Colon (tissue), 2 donors: ENCODE results near the gene GPC6.
"Not testable (repeated sequence)": the region's sequence is repeated elsewhere in the genome, so short reads cannot be mapped to it uniquely, and the experiment has no call there.

Source experiments
- FAIRE-seq: peaks from 2 replicates; lab custom pipeline; 2012; peaks lifted over from hg19 to GRCh38; lab: Jason Lieb, UNC
- donor health status: control.
- donor health status: control.

The GPC6 gene

DNA sequence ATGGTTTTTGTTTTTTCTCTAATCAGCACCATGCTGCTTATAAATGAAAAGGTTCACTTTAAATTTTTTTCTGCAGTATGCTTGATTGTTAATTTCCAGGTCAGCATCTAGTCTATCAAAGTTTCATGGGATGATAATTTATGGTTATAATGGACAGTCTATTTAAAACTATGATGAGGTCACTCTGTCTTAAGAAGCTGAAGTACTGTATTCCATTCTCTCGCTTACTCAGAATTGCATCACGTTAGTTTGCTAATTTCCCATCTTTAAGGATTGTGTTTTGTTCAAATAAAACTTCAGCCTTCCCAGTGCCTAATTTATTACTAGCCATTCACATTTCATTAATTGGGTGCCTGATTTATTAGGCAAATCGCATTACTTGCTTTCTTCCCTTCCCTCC is 94.3 kb downstream of the GPC6 start:
- no peak for FAIRE-seq

GRCh38 chr13:93323880-93324279 is 97.3 kb downstream of the GPC6 start:
- FAIRE-seq = not testable (repeated sequence)

GRCh38 chr13:93325303-93326233 is 99.0 kb downstream of the GPC6 start:
- no peak for FAIRE-seq

GRCh38 chr13:93326234-93326811 is 99.7 kb downstream of the GPC6 start:
- no peak for FAIRE-seq

DNA sequence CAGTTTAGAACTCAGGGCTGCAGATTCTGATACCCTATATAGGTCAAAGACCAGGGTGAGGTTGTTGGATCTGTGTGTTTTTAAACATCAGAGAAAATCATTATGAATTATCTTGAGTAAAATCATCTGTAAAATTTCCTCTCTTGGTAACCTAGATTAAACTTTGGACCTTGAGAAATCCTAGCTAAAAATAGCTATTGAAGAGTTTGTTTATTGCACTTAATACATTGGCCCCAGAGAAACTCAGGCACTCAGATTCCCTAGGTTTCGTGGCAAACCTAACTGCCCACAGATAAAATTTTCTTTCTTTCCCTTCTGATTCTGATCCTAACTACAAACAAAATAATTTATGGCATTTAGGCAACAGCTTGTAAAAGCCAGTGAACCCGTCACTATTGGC is 102.3 kb downstream of the GPC6 start:
- FAIRE-seq = no peak

DNA sequence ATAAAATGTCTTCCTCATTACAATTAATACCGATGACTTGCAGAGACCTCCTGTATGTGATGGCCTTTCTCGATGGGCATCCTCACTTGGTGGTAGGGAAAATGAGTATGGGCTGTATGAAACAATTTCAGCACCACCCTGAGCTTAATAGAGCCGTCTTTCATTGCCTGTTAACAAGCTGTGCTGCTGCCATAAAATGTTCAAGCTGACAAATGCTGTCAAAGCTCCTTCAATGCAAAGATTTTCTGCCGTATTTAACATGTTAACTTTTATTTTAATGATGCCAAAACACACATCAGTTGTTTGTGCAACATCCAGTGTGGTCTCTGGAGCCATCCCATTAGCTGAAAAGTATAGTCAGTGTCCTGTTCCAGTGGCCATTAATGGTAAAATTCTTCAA is 110.1 kb downstream of the GPC6 start:
- no peak for FAIRE-seq

DNA sequence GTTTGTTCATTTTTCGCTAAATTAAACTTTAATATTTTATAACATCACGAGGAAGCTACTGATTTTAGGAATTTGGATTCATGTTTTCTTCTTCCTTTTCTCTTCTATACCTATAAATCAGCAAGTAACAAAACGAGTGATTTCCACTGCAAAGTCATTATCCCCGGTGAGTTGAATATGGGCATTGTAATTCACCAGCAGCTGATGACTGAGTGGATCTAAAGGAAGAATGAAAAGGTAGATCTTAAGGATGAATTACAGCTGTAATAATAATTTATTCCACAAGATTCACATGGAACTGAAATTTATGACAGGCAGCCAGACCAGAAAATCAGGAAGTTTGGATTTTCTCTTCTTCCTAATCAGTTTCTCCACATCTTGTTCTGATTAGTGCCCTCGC is 111.4 kb downstream of the GPC6 start:
- FAIRE-seq = no peak

DNA sequence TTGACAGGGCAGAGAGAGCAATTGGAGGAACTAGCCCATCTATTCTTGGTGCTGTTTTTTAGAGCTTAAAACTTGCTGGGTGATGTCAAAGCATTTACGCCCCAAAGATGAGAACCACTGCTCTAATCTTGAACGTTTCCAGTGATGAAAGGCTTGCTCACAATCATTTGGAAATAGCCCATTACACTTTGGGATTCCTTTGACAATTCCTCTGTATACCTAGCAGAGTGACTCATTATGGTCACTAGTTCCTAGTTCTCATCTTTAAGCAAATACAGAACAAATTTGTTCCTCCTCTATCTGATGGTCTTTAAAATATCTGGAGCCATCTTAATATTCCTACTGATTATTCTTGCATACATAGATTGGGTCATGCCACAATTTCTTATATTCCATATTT is 112.3 kb downstream of the GPC6 start:
- no peak for FAIRE-seq

- no peak for FAIRE-seq
Measured at GRCh38 chr13:93339550-93339949, 112.9 kb downstream of the GPC6 start.

DNA sequence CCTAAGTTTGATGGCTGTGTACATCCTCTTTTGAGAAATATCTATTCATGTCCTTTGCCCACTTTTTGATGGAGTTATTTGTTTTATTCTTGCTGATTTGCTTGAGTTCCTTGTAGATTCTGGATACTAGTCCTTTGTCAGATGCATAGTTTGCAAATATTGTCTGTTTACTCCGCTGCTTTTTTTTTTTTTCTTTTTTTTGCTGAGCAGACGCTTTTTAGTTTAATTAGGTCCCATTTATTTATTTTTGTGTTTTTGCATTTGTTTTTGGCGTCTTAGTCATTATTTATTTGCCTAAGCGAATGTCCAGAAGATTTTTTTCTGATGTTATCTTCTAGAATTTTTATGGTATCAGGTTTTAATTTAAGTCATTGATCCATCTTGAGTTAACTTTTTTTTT is 114.9 kb downstream of the GPC6 start:
- FAIRE-seq = no peak

GRCh38 chr13:93343097-93343496 is 116.5 kb downstream of the GPC6 start:
- no peak for FAIRE-seq

DNA sequence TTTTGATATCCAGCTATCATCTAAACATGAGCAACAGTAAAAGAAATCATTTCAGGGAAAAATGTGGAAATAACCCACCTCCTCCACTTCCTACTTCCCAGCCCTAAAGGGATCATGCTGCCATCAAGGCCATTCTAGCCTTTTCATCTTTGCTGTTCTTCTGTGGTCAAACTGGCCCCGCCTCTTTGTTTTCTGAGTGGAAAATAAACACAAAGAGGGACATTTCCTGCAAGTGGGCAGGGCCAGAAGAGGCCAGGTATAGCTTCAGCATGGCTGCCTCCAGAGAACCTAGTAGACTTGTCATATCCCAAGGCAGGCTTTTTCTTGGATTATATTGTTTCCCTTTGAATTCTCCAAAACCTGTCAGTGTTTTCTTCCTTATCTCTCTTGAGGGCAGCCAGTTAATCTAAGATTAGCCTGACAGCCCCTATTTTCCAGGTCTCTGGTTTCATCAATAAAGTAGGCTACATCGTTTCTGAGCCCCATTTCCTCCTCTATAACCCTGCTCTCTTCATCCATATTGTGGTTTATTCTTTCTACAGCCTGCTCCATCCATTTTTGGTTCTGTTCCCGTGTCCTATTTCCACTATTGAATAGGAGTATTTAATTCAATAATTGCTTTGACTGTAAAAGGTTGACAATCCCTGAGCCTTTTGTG is 117.6 kb downstream of the GPC6 start:
- FAIRE-seq = no peak

GRCh38 chr13:93345024-93345423 is 118.4 kb downstream of the GPC6 start:
- no peak for FAIRE-seq

DNA sequence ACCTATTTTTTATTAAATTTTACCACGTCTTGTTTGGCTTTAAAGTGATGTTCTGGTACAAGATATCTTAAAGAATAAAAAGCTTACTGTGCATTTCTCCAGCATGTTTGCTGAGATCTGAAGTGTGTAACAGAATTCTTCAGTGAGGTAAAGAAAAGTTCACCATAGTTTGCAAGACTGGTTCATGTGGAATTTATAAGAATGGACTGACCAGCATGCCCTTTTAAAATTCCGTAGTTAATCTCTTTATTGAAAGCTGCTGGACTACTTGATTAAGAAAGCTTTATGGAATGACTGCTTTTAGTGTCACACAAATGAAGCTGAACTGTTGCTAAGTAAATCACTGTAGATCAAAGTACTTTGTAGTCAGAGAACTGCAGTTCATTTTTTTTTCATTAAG is 119.2 kb downstream of the GPC6 start:
- FAIRE-seq = no peak

- FAIRE-seq = no peak
Measured at GRCh38 chr13:93352616-93353015, 126.0 kb downstream of the GPC6 start.

- no peak for FAIRE-seq
Measured at GRCh38 chr13:93355094-93355493, 128.5 kb downstream of the GPC6 start.

DNA sequence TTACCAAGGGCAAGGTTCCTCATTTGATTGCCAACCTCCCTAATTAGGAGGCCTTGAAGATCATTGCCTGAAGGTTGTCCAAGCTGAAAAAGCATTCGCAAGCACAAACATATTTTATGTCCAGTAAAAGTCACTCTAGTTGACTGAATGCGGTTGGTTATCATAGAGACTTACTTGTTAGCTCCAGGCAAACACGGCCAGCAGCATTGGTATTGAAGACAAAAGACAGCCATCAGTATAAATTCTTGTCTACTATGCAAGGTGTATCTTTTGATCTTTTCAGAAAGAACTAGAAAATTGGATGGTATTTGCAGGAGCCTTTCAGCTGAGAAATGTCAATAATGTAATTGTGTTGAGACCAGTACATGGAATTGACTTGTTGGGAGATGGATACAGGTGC is 129.9 kb downstream of the GPC6 start:
- FAIRE-seq = no peak

- FAIRE-seq = no peak
Measured at GRCh38 chr13:93360021-93360420, 133.4 kb downstream of the GPC6 start.

- FAIRE-seq = no peak
Measured at GRCh38 chr13:93361703-93362102, 135.1 kb downstream of the GPC6 start.

GRCh38 chr13:93364166-93364565 is 137.6 kb downstream of the GPC6 start:
- FAIRE-seq = no peak

GRCh38 chr13:93368296-93368695 is 141.7 kb downstream of the GPC6 start:
- no peak for FAIRE-seq

DNA sequence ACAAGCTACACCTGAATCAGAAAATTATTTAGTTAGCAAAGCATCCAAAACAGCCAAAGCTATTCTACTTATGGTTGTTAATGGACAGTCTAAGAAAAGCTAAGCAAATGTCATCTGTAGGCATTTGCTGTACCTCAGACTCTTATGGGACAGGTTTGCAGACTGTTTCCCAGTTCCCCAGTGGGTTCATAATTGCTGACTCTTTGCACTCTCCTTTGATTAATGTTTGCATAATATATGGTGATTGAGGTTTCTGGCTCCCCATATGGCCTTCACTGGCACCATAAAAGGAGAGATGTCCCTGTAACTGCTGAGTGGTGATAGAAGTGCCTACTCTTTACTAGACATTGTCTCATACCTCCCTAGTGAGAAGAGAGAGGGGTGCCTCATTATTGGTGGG is 142.1 kb downstream of the GPC6 start:
- FAIRE-seq = no peak

DNA sequence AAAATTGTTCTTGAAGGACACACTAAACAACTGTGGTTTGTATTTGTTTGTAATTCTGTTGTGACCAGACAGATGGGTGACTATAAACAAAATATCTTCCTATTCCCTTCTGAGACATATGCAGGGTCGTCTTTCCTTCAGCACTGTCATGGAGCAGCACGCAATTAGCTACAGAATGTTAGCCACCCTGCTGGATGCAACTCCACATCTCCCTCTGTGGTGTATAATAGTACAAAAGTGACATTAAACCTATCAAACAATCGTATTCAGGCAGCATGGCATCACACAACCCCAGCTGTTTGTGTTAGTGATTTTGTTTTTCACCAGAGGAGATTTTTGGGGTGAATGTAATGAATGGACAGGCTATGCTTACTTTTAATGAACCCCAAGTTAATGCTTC is 146.2 kb downstream of the GPC6 start:
- FAIRE-seq = no peak
